ENCODE data around the gene TMEM204.

TMEM204 gene

GRCh38 chr16:1533443-1533951, at the start of gene TMEM204:
Gene TMEM204, plus strand, starts transcription at chr16:1533666. Its CDS starts 610 bp downstream, at chr16:1534276.
- FAIRE-seq = no peak

GRCh38 chr16:1485847-1486496, 47.5 kb upstream of the TMEM204 start:
- FAIRE-seq = no peak

- FAIRE-seq = no peak
These were observed 46.7 kb upstream of the TMEM204 start for GRCh38 chr16:1486551-1487390.

- FAIRE-seq = no peak
These were observed 45.9 kb upstream of the TMEM204 start for GRCh38 chr16:1487395-1488053.

GRCh38 chr16:1488054-1488601, 45.3 kb upstream of the TMEM204 start:
- no peak for FAIRE-seq

- no peak for FAIRE-seq
These were observed 44.8 kb upstream of the TMEM204 start, which contains the start of gene PTX4 for GRCh38 chr16:1488619-1489018. Gene PTX4, minus strand, starts transcription at chr16:1488944. Its CDS starts 35 bp downstream, at chr16:1488909.

GRCh38 chr16:1489077-1489476, 44.4 kb upstream of the TMEM204 start:
- no peak for FAIRE-seq

GRCh38 chr16:1491327-1491726, 42.1 kb upstream of the TMEM204 start:
- FAIRE-seq = no peak

- no peak for FAIRE-seq
These were observed 41.2 kb upstream of the TMEM204 start for GRCh38 chr16:1492082-1492922.

- no peak for FAIRE-seq
These were observed 40.3 kb upstream of the TMEM204 start, which contains the start of gene TELO2 for GRCh38 chr16:1492923-1493745. Gene TELO2, plus strand, starts transcription at chr16:1493360. Its CDS starts 922 bp downstream, at chr16:1494282.

- FAIRE-seq = no peak
These were observed 39.7 kb upstream of the TMEM204 start for GRCh38 chr16:1493746-1494094.

GRCh38 chr16:1494129-1494640, 39.3 kb upstream of the TMEM204 start:
- FAIRE-seq = no peak

- FAIRE-seq = no peak
These were observed 38.8 kb upstream of the TMEM204 start for GRCh38 chr16:1494711-1495110.

GRCh38 chr16:1495211-1495888, 38.1 kb upstream of the TMEM204 start:
- FAIRE-seq = no peak

GRCh38 chr16:1495889-1496262, 37.6 kb upstream of the TMEM204 start:
- FAIRE-seq = no peak

GRCh38 chr16:1496464-1496863, 37.0 kb upstream of the TMEM204 start:
- FAIRE-seq = no peak

GRCh38 chr16:1497014-1497598, 36.4 kb upstream of the TMEM204 start:
- FAIRE-seq = no peak

GRCh38 chr16:1498899-1499676, 34.4 kb upstream of the TMEM204 start:
- FAIRE-seq = no peak

Measured in G401.6 (cell line).